ENCODE data around the gene SLC22A17. TPM values are rescaled to one million over a fixed set of nuclear protein-coding genes. Genes with fewer than 3 reads are reported as not detected.

SLC22A17 gene
- total and polyA plus RNA-seq, 9 of the 15 experiments (the other 6 are each of a cell fraction or from before 2014, with no cell fraction given), result 0.07 to 0.09 TPM; not detected in 7

GRCh38 chr14:23320584-23321571, 31.8 kb downstream of the SLC22A17 start, which contains the start of gene PABPN1 (continued):
- TF ChIP-seq EHMT2 (IDR thresholded peaks at IDR 0.05) (peak; percentile 81; the same call in 1 of the 2 replicates), CREB3L1 (IDR thresholded peaks at IDR 0.05; ENCODE audit: borderline replicate concordance, low read depth) (peak; percentile 71; the same call in 1 of the 2 replicates), CXXC5 (CRISPR knock-in tag; IDR thresholded peaks at IDR 0.05) (peak; percentile 88), MTA2 (IDR thresholded peaks at IDR 0.05; ENCODE audit: low read depth) (peak; percentile 7; the same call in 1 of the 2 replicates), DIDO1 (tag; IDR thresholded peaks at IDR 0.05; ENCODE audit: low read depth) (peak; percentile 63; the same call in 1 of the 2 replicates), ESRRB (CRISPR knock-in tag; IDR thresholded peaks at IDR 0.05; ENCODE audit: borderline replicate concordance) (0 out of 2 replicates have a peak, but pooled peaks have one; percentile 70), KAT7 (CRISPR knock-in tag; IDR thresholded peaks at IDR 0.05; ENCODE audit: borderline replicate concordance) (peak; percentile 18; the same call in 1 of the 2 replicates), NR4A1 (CRISPR knock-in tag; IDR thresholded peaks at IDR 0.05) (no peak; the same call in 1 of the 2 replicates), NR4A1 (tag; IDR thresholded peaks at IDR 0.05) (peak; percentile 77; the same call in 1 of the 2 replicates), NRF1 (conservative IDR thresholded peaks at IDR 0.05 in 1 of 2, IDR thresholded peaks at IDR 0.05 in 1 of 2) (peak; percentile 71 to 76), XRCC5 (IDR thresholded peaks at IDR 0.05; ENCODE audit: low read depth, low read length) (peak; percentile 50; the same call in 1 of the 2 replicates), BRD9 (IDR thresholded peaks at IDR 0.05; ENCODE audit: low read depth, partially characterized antibody) (peak; percentile 80), RB1 (IDR thresholded peaks at IDR 0.05; ENCODE audit: low read depth) (0 out of 2 replicates have a peak, but pooled peaks have one; percentile 42), BHLHE40 (IDR thresholded peaks at IDR 0.05; ENCODE audit: low read length) (peak; percentile 58), POLR3A (IDR thresholded peaks at IDR 0.05; ENCODE audit: borderline replicate concordance, extremely low read depth, insufficient read depth, insufficient read length) (no peak)
- TF ChIP-seq, protein P1, sequence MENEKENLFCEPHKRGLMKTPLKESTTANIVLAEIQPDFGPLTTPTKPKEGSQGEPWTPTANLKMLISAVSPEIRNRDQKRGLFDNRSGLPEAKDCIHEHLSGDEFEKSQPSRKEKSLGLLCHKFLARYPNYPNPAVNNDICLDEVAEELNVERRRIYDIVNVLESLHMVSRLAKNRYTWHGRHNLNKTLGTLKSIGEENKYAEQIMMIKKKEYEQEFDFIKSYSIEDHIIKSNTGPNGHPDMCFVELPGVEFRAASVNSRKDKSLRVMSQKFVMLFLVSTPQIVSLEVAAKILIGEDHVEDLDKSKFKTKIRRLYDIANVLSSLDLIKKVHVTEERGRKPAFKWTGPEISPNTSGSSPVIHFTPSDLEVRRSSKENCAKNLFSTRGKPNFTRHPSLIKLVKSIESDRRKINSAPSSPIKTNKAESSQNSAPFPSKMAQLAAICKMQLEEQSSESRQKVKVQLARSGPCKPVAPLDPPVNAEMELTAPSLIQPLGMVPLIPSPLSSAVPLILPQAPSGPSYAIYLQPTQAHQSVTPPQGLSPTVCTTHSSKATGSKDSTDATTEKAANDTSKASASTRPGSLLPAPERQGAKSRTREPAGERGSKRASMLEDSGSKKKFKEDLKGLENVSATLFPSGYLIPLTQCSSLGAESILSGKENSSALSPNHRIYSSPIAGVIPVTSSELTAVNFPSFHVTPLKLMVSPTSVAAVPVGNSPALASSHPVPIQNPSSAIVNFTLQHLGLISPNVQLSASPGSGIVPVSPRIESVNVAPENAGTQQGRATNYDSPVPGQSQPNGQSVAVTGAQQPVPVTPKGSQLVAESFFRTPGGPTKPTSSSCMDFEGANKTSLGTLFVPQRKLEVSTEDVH (IDR thresholded peaks at IDR 0.05; ENCODE audit: low read depth, partially characterized antibody), result peak; percentile 77
- TF ChIP-seq, protein P2, sequence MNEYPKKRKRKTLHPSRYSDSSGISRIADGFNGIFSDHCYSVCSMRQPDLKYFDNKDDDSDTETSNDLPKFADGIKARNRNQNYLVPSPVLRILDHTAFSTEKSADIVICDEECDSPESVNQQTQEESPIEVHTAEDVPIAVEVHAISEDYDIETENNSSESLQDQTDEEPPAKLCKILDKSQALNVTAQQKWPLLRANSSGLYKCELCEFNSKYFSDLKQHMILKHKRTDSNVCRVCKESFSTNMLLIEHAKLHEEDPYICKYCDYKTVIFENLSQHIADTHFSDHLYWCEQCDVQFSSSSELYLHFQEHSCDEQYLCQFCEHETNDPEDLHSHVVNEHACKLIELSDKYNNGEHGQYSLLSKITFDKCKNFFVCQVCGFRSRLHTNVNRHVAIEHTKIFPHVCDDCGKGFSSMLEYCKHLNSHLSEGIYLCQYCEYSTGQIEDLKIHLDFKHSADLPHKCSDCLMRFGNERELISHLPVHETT (CRISPR knock-in tag; conservative IDR thresholded peaks at IDR 0.05 in 1 of 2, IDR thresholded peaks at IDR 0.05 in 1 of 2), result peak in 1 of 2 experiments; percentile 99; a peak in 2 of 4 replicates
- TF ChIP-seq, protein P3, sequence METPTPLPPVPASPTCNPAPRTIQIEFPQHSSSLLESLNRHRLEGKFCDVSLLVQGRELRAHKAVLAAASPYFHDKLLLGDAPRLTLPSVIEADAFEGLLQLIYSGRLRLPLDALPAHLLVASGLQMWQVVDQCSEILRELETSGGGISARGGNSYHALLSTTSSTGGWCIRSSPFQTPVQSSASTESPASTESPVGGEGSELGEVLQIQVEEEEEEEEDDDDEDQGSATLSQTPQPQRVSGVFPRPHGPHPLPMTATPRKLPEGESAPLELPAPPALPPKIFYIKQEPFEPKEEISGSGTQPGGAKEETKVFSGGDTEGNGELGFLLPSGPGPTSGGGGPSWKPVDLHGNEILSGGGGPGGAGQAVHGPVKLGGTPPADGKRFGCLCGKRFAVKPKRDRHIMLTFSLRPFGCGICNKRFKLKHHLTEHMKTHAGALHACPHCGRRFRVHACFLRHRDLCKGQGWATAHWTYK (CRISPR knock-in tag; IDR thresholded peaks at IDR 0.05), result peak; percentile 41; the same call in 1 of the 2 replicates
